Measurements from ENCODE around the gene F5. TPM values are rescaled to one million over a fixed set of nuclear protein-coding genes. Genes with fewer than 3 reads are reported as not detected.

The F5 gene
- total and polyA plus RNA-seq, 10 of the 15 experiments (the other 5 are each of a cell fraction or from before 2014, with no cell fraction given), result under 0.01 to 3.8 (median 0.40) TPM

DNA sequence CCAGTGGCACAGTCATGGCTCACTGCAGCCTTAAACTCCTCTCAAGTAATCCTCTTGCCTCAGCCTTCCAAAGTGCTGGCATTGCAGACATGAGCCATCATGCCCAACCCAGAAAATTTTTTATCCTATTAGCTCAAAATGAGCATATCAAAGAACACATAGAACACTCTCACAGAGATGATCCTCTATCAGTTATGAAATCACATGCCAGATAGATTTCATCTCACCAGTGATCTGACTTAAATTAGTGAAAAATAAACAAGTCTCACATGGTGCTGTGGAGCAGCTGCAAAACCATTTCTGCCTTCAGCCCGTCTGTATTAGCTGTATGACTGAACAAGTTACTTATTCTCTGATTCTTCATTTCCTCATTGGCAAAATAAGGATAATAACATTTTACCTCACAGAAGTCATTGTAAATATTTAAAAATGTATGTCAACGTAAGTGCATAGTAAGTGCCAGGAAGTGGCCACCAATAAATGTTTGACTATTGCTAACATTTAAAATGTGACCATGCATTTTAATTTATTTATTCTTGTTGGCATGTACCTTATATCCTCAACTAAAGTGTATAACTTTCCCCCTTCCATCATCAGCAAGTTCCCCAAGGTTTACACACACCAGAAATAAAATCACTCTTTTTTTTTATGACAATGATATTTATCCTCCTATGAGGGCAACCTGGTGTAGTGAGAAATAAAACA lies 71.6 kb downstream of the F5 start:
- H3K4me1 ChIP-seq (ENCODE audit: control insufficient read depth, insufficient read depth, low read length), result no peaks in the 10 kb centered on the region
- ChIA-PET CTCF (no interaction called here), POLR2A (no interaction called here), SMC1A (ENCODE audit: uncharacterized antibody, unreplicated experiment) (interaction anchor here (1.0 kb wide), 1 partner anchor 42 kb away, joined by 3 read pairs; no protein-coding TSS in a partner anchor), RAD21 (ENCODE audit: unreplicated experiment) (no interaction called here)
- ATAC-seq (no peak), FAIRE-seq (no peak), DNase-seq (ENCODE audit: low read depth, low spot score) (no peak)
- intact Hi-C loops (cut with micrococcal nuclease; ENCODE audit: unreplicated experiment) (no loop called here), in situ Hi-C loops (cut with MboI) (no loop called here)
- WGBS (ENCODE audit: insufficient coverage, insufficient replicate concordance, low lambda C conversion rate, missing lambda C conversion rate), result 63% methylated on average over 2 of the region's 2 CpGs
- H4K20me1 ChIP-seq (ENCODE audit: control insufficient read depth, insufficient read depth), result no peaks in the 10 kb centered on the region
- H3K27me3 ChIP-seq (replicated peaks in 1 of 2; ENCODE audit: control insufficient read depth in 2 of 2, insufficient read depth in 2 of 2, low read length in 1 of 2), result no peaks in the 10 kb centered on the region
- no TSS peak for BruUV-seq (replicated peaks)
- H3K4me3 ChIP-seq, result no peak overlapping the region
- no peaks in the 10 kb centered on the region for H3K9me3 ChIP-seq (replicated peaks; ENCODE audit: control insufficient read depth, insufficient read depth, low read length)
- no peaks in the 10 kb centered on the region for H3K79me2 ChIP-seq (ENCODE audit: control insufficient read depth, insufficient read depth, low read length)
- H3K36me3 ChIP-seq (ENCODE audit: control insufficient read depth in 2 of 2, insufficient read depth in 2 of 2, low read length in 1 of 2), result no peaks in the 10 kb centered on the region
- H3K9ac ChIP-seq (ENCODE audit: control insufficient read depth, insufficient read depth, low read length), result no peak overlapping the region
- no peak overlapping the region for H3K27ac ChIP-seq (ENCODE audit: control insufficient read depth, insufficient read depth)
- no peak for TF ChIP-seq RAD51 (IDR thresholded peaks at IDR 0.05)
- no peak for TF ChIP-seq PBX3 (IDR thresholded peaks at IDR 0.05; ENCODE audit: insufficient replicate concordance, low read depth, low read length)
- no peak for TF ChIP-seq FOS (IDR thresholded peaks at IDR 0.05; ENCODE audit: borderline replicate concordance, extremely low read depth, insufficient read length)
- TF ChIP-seq ESRRA (IDR thresholded peaks at IDR 0.05; ENCODE audit: low read length), result no peak
- no peak for TF ChIP-seq PAX8 (IDR thresholded peaks at IDR 0.05)
- TF ChIP-seq, protein P1, sequence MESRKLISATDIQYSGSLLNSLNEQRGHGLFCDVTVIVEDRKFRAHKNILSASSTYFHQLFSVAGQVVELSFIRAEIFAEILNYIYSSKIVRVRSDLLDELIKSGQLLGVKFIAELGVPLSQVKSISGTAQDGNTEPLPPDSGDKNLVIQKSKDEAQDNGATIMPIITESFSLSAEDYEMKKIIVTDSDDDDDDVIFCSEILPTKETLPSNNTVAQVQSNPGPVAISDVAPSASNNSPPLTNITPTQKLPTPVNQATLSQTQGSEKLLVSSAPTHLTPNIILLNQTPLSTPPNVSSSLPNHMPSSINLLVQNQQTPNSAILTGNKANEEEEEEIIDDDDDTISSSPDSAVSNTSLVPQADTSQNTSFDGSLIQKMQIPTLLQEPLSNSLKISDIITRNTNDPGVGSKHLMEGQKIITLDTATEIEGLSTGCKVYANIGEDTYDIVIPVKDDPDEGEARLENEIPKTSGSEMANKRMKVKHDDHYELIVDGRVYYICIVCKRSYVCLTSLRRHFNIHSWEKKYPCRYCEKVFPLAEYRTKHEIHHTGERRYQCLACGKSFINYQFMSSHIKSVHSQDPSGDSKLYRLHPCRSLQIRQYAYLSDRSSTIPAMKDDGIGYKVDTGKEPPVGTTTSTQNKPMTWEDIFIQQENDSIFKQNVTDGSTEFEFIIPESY (IDR thresholded peaks at IDR 0.05), result no peak
- TF ChIP-seq SIX5 (IDR thresholded peaks at IDR 0.05; ENCODE audit: low read depth, low read length, severe bottlenecking), result no peak
- H2AFZ ChIP-seq (ENCODE audit: control insufficient read depth, low read depth, low read length), result no peak overlapping the region
- H3K4me2 ChIP-seq (ENCODE audit: control insufficient read depth, insufficient read depth), result no peak overlapping the region

Measured in GM12878 (cell line).